Measurements from ENCODE around the gene SMOC2.

Gene SMOC2, protein sequence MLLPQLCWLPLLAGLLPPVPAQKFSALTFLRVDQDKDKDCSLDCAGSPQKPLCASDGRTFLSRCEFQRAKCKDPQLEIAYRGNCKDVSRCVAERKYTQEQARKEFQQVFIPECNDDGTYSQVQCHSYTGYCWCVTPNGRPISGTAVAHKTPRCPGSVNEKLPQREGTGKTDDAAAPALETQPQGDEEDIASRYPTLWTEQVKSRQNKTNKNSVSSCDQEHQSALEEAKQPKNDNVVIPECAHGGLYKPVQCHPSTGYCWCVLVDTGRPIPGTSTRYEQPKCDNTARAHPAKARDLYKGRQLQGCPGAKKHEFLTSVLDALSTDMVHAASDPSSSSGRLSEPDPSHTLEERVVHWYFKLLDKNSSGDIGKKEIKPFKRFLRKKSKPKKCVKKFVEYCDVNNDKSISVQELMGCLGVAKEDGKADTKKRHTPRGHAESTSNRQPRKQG

DNA sequence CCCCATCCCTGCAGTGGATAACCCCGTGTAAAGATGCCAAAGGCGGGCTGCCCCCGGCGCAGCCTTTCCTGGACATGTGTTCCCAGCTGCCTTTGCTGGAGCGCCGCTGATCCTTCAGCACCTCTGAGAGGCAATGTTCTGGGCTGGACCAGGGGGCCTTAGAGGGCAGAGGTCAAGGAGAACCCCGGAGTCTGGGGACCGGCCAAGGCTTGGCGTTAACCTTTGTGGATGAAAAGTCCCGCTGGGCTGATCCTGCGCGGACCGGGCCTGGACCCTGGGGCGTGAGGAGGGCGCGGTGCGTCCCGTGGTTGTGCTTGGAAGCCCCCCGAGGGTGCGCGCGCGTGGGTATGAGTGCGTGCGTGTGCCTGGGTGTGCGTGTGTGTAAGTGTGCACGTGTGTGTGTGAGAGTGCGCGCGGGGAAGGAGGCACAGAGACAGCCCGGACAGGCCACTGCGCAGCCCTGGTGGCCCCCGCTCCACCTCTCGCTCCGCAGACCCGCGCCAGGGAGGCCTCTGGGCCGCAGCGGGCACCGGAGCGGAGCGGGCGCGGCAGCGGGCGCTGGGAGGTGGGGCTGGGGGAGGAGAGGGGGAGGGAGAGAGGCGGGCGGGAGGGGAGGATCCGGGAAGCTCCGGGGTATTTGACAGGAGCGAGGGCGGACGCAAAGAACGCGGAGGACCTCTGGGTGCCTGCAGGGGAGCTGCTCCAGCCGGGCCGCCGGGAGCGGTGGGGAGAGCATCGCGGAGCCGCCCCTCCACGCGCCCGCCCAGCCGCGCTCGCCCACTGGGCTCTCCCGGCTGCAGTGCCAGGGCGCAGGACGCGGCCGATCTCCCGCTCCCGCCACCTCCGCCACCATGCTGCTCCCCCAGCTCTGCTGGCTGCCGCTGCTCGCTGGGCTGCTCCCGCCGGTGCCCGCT lies at the start of gene SMOC2:
Gene SMOC2 (plus strand): TSS at position 665 of the 914 bp plus-strand sequence. CDS start 187 bp downstream, at position 852.
- no peak for ATAC-seq (replicated peaks; ENCODE audit: extremely low read depth, poor library complexity, severe bottlenecking)
- Mint-ChIP-seq H3K4me3 (no peak within 1 kb of the TSS), H3K27me3 (peaks cover 66% of the 10 kb centered on the region)

DNA sequence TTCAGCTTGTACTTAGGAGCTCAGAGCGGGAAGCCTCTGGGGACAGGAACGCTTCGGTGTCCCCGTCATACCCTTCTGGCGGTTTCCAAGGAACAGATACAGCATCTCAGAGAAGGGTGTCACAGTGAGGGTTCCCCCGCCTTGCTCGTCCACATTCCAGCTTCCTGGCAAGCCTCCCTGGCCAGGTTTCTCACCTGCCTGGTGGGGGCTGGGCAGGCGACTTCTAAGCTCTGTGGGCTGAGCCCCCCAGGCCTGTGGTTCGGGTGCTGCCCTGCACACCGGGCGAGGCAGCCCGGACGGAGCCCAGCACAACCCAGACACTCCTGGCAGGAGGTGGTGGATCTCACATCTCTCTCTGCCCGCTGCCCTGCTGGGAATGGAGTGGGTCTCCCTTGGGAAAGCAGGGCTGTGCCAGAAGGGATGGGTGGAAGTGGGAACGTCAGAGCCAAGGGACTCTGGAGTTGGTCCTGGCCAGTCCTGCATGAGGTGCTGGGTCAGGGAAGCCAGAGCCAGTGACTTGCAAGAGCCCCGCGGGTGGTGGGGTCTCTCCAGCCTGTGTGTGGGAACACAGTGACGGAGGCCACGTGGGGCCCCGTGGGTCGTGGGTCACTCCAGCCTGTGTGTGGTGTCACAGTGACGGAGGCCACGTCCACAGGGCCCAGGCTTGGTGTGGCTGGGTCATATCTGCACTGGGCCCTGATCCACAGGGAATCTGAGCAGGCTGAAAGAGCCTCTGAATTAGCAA lies 47.7 kb upstream of the SMOC2 start:
- H3K4me3 Mint-ChIP-seq, result no peak overlapping the region
- DNase-seq (ENCODE audit: low spot score in 2 of 2) (no peak), ATAC-seq (replicated peaks; ENCODE audit: extremely low read depth, poor library complexity, severe bottlenecking) (no peak)
- H3K27me3 Mint-ChIP-seq, result peaks cover 27% of the 10 kb centered on the region
- H3K9me3 Mint-ChIP-seq, result no peaks in the 10 kb centered on the region
- H3K4me1 Mint-ChIP-seq, result no peaks in the 10 kb centered on the region
- H3K36me3 Mint-ChIP-seq (ENCODE audit: insufficient read depth), result no peaks in the 10 kb centered on the region
- H3K27ac Mint-ChIP-seq (ENCODE audit: low read depth), result no peak overlapping the region

More for the DNA sequence above, at the start of gene SMOC2:
- DNase-seq (ENCODE audit: low spot score in 2 of 2), result no peak
- no peaks in the 10 kb centered on the region for H3K9me3 Mint-ChIP-seq
- H3K27ac Mint-ChIP-seq (ENCODE audit: low read depth), result no peak within 1 kb of the TSS
- no peaks in the 10 kb centered on the region for H3K36me3 Mint-ChIP-seq (ENCODE audit: insufficient read depth)
- H3K4me1 Mint-ChIP-seq, result no peaks in the 10 kb centered on the region

DNA sequence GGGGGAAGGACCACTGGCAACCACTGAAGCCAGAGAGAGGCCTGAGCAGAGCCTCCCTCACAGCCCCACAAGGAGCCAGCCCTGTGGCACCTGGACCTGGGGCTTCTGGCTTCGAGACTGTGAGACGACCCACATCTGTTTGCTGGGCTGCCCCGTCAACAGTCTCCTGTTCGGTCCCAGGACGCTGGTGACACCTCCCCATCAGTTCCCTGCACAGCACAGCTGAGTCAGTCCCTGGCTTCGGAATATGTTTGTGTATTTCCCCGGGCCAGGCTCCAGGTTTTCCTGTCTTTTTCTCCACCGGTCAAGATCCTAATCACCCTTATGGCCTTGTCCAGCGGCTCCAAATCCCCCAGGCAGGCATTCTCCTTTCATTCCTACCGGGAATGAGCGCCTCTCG lies 46.4 kb upstream of the SMOC2 start:
- H3K36me3 Mint-ChIP-seq (ENCODE audit: insufficient read depth), result no peaks in the 10 kb centered on the region
- H3K27ac Mint-ChIP-seq (ENCODE audit: low read depth), result no peak overlapping the region
- DNase-seq (ENCODE audit: low spot score in 2 of 2), result no peak
- H3K9me3 Mint-ChIP-seq, result no peaks in the 10 kb centered on the region
- no peak overlapping the region for H3K4me3 Mint-ChIP-seq
- H3K4me1 Mint-ChIP-seq, result no peaks in the 10 kb centered on the region
- no peak for ATAC-seq (replicated peaks; ENCODE audit: extremely low read depth, poor library complexity, severe bottlenecking)
- peaks cover 32% of the 10 kb centered on the region for H3K27me3 Mint-ChIP-seq

DNA sequence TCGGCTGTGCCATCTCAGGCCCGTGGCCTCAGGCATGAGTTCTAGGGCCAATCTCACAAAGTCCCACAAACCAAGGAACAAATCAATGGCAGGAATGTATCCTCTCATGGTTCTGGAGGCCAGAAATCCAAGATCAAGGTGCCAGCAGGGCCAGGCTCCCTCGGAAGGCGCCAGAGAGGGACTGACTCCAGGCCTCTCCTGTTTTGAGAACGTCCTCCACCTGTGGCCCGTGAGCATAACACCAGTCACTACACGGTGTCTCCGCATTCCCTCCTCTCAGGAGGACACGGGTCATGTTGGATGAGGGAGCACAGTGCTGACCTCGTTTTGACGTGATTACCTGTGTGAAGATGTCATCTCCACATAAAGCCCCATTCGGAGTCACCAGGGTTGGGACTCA lies 45.0 kb upstream of the SMOC2 start:
- Mint-ChIP-seq H3K4me3 (no peak overlapping the region), H3K36me3 (ENCODE audit: insufficient read depth) (no peaks in the 10 kb centered on the region), H3K27ac (ENCODE audit: low read depth) (no peak overlapping the region), H3K27me3 (peaks cover 32% of the 10 kb centered on the region), H3K4me1 (no peaks in the 10 kb centered on the region), H3K9me3 (no peaks in the 10 kb centered on the region)
- DNase-seq (ENCODE audit: low spot score in 2 of 2) (no peak), ATAC-seq (replicated peaks; ENCODE audit: extremely low read depth, poor library complexity, severe bottlenecking) (no peak)

DNA sequence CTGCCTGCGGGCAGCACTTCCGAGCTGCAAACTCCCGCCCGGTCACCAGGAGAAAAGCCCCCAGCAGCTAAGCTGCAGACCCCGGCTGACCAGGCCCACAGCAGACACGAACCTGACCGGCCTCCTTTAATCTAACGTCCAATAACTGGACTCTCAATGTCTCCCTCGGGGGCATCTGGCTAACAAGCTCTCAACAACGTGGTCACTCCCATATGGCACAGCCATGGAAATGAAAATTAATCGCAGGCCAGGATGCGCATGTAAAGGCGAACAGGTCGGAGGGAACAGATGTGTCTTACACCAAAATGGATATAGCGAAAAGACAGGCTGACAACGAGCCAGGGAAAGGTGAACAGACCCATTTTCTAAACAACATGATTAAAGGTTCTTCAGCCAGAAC lies 44.4 kb upstream of the SMOC2 start:
- DNase-seq (ENCODE audit: low spot score in 2 of 2) (no peak), ATAC-seq (replicated peaks; ENCODE audit: extremely low read depth, poor library complexity, severe bottlenecking) (no peak)
- H3K4me3 Mint-ChIP-seq, result no peak overlapping the region
- peaks cover 32% of the 10 kb centered on the region for H3K27me3 Mint-ChIP-seq
- H3K27ac Mint-ChIP-seq (ENCODE audit: low read depth), result no peak overlapping the region
- H3K36me3 Mint-ChIP-seq (ENCODE audit: insufficient read depth), result no peaks in the 10 kb centered on the region
- no peaks in the 10 kb centered on the region for H3K9me3 Mint-ChIP-seq
- no peaks in the 10 kb centered on the region for H3K4me1 Mint-ChIP-seq

DNA sequence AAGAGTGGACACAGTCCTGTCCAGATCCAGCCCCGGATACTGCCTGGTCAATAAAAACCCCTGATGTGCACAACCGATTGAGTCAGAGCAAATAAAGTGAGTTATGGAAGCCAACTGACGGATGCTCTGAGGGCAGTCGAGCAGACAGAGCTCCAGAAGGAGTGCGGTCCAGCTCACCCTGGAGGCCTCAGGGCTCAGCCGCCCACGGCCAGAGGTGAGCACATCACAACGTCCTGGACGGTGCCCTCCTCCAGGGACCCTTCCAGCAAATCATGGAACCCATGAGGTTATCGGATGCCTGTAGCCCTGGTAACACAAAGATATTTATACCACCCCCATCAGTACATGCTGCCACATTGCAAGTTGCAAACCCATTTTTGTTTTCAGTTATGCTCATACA lies 44.0 kb upstream of the SMOC2 start:
- H3K4me3 Mint-ChIP-seq, result no peak overlapping the region
- no peak overlapping the region for H3K27ac Mint-ChIP-seq (ENCODE audit: low read depth)
- no peaks in the 10 kb centered on the region for H3K4me1 Mint-ChIP-seq
- DNase-seq (ENCODE audit: low spot score in 2 of 2) (no peak), ATAC-seq (replicated peaks; ENCODE audit: extremely low read depth, poor library complexity, severe bottlenecking) (no peak)
- no peaks in the 10 kb centered on the region for H3K36me3 Mint-ChIP-seq (ENCODE audit: insufficient read depth)
- peaks cover 32% of the 10 kb centered on the region for H3K27me3 Mint-ChIP-seq
- H3K9me3 Mint-ChIP-seq, result no peaks in the 10 kb centered on the region

DNA sequence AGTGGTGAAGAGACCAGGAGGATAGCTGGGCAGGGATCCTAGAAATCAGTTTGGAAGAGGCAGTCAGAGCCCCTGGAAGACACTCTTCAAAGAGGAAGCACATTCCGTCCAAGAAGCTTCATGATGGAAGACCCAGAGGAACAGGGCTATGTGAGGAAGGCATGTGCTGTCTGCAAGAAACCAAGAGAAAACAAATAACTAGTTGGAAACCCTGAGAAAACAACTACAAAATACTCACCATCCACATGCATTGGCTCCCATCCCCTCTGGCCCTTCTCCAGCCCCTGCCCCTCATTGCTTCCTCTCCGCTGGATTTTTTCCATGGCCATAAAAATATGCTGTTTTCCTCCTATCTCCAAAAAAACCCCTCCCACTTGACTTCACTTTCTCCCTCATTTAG lies 40.9 kb upstream of the SMOC2 start:
- Mint-ChIP-seq H3K4me3 (no peak overlapping the region), H3K36me3 (ENCODE audit: insufficient read depth) (no peaks in the 10 kb centered on the region), H3K27ac (ENCODE audit: low read depth) (no peak overlapping the region), H3K9me3 (no peaks in the 10 kb centered on the region), H3K27me3 (peaks cover 13% of the 10 kb centered on the region), H3K4me1 (no peaks in the 10 kb centered on the region)
- ATAC-seq (replicated peaks; ENCODE audit: extremely low read depth, poor library complexity, severe bottlenecking) (no peak), DNase-seq (ENCODE audit: low spot score in 2 of 2) (no peak)

DNA sequence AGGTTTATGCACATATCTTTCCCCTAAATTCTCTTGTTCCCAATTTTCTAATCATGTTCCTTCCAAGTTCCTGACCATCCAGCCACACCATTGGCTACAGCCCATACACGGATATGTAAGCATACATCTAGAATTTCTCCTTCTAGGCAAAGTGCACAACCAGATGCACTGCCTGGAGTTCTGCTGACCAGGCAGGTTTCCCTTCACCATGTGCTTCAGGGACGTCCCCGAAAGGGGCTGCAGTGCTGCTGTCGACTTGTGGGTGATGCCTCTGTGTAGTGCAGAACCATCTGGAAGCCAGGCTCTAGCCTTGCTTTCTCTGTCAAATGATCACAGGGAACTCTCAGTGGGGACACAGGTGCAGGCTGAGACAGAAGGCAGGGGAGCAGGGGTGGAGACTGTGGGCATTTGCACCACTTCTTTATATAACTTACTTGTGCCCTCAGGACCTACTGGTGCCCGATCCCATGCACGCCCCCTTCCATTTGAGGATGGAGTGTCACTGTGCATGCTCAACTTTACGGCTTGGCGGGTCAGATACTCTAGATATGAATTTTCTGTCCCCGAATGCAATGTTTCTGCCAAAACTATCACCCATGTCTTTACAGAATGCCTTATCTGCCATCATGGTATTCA lies 37.5 kb upstream of the SMOC2 start:
- no peak for DNase-seq (ENCODE audit: low spot score in 2 of 2)

DNA sequence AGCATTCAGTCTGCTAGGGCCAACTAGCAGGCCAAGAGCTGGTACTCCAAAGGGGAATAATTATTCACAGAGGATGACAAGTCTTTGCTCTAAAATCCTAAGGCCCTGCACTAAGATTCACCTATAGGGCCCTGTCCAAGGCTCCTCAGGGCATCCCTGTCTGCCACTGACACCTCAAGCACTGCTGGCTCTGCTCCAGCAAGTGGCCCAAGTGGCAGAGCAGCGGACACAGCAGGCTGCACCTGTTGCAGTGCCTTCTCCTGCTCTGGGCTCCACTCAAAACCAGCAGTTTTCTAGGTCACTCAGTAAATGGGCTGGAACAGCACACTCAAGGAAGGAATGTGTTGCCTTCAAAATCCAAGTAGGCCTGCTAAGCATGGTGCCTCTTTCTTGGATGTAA lies 36.4 kb upstream of the SMOC2 start:
- ATAC-seq (replicated peaks; ENCODE audit: extremely low read depth, poor library complexity, severe bottlenecking) (no peak), DNase-seq (ENCODE audit: low spot score in 2 of 2) (no peak)
- no peak overlapping the region for H3K4me3 Mint-ChIP-seq
- peaks cover 10% of the 10 kb centered on the region for H3K27me3 Mint-ChIP-seq
- H3K9me3 Mint-ChIP-seq, result no peaks in the 10 kb centered on the region
- no peaks in the 10 kb centered on the region for H3K4me1 Mint-ChIP-seq
- H3K36me3 Mint-ChIP-seq (ENCODE audit: insufficient read depth), result no peaks in the 10 kb centered on the region
- no peak overlapping the region for H3K27ac Mint-ChIP-seq (ENCODE audit: low read depth)

More for the DNA sequence above, 37.5 kb upstream of the SMOC2 start:
- Mint-ChIP-seq H3K4me3 (no peak overlapping the region), H3K27me3 (peaks cover 12% of the 10 kb centered on the region), H3K4me1 (no peaks in the 10 kb centered on the region), H3K36me3 (ENCODE audit: insufficient read depth) (no peaks in the 10 kb centered on the region), H3K9me3 (no peaks in the 10 kb centered on the region), H3K27ac (ENCODE audit: low read depth) (no peak overlapping the region)
- no peak for ATAC-seq (replicated peaks; ENCODE audit: extremely low read depth, poor library complexity, severe bottlenecking)

DNA sequence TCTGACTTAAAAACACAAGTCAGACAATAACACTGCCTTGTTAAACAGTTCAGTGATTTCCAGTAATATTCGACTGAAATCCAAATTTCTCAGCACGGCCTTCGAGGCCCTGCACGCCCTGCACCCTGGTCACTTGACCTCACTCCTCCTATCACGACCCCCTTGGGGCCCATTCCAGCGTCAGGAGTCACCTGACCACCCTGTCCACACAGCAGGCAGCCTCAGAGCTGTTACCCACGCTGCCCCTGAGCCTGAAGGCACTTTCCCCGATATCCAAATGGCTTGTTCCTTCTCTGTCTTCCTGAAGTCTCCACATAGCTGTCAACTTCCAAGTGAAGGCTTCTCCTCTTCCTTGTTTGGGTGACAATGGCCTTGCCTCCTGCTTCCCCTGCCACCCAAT lies 33.1 kb upstream of the SMOC2 start:
- H3K27me3 Mint-ChIP-seq, result peaks cover 10% of the 10 kb centered on the region
- no peak overlapping the region for H3K4me3 Mint-ChIP-seq
- H3K36me3 Mint-ChIP-seq (ENCODE audit: insufficient read depth), result peaks cover 1% of the 10 kb centered on the region
- DNase-seq (ENCODE audit: low spot score in 2 of 2) (no peak), ATAC-seq (replicated peaks; ENCODE audit: extremely low read depth, poor library complexity, severe bottlenecking) (no peak)
- no peaks in the 10 kb centered on the region for H3K4me1 Mint-ChIP-seq
- no peaks in the 10 kb centered on the region for H3K9me3 Mint-ChIP-seq
- no peak overlapping the region for H3K27ac Mint-ChIP-seq (ENCODE audit: low read depth)

DNA sequence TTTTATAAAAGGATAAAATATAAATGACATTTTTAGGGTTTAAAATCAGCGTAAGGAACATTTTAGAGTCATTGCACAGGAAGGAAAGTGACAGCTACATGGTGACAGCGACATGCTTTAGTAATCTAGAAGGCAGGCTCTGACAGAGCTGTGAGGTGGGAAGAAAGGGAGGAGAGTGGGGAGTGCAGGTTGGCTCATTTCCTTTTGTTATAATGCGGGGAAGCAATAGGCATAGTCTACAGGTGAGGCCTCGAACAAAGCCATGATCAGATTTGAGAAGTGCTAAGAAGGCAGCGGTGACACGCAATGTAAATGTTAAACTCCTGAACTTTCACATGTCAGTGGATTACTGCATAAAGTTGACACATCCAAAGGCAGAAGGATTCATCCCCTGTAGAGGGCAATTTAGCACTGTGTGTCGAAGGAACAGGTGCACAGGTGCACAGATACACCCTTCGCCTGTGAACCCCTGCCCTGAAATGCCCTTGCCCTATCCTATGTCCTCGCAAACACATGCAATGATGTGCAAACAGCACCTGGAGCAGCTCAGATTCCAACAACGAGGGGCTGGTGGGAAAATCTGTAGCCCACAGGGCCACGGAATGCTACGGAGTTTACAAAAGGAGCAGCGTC lies 32.4 kb upstream of the SMOC2 start:
- Mint-ChIP-seq H3K27ac (ENCODE audit: low read depth) (no peak overlapping the region), H3K4me1 (no peaks in the 10 kb centered on the region), H3K27me3 (peaks cover 10% of the 10 kb centered on the region), H3K9me3 (no peaks in the 10 kb centered on the region), H3K4me3 (no peak overlapping the region), H3K36me3 (ENCODE audit: insufficient read depth) (peaks cover 2% of the 10 kb centered on the region)
- DNase-seq (ENCODE audit: low spot score in 2 of 2) (no peak), ATAC-seq (replicated peaks; ENCODE audit: extremely low read depth, poor library complexity, severe bottlenecking) (no peak)

DNA sequence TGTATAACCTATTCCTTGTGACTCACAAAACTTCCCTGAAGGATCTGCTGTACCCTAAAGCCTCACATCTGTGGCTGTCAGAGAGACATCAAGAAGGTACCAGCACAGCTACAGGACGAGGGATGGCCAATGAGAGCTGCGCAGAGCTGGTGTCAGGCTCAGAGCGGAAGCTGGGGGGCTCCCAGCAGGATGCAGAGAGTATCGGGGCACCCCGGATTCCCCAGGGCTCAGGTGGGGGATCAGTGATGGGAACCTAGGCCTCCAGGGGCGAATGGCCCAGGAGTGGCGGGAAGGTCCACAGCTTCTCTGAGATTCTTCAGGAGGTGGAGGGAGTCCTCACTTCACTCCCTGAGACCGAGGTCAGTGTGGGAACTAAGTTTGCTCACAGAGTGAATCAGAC lies 30.9 kb upstream of the SMOC2 start:
- H3K27me3 Mint-ChIP-seq, result peaks cover 10% of the 10 kb centered on the region
- no peak overlapping the region for H3K4me3 Mint-ChIP-seq
- H3K36me3 Mint-ChIP-seq (ENCODE audit: insufficient read depth), result peaks cover 2% of the 10 kb centered on the region
- H3K4me1 Mint-ChIP-seq, result no peaks in the 10 kb centered on the region
- DNase-seq (ENCODE audit: low spot score in 2 of 2) (no peak), ATAC-seq (replicated peaks; ENCODE audit: extremely low read depth, poor library complexity, severe bottlenecking) (no peak)
- H3K9me3 Mint-ChIP-seq, result no peaks in the 10 kb centered on the region
- H3K27ac Mint-ChIP-seq (ENCODE audit: low read depth), result no peak overlapping the region

All from central memory CD8-positive, alpha-beta T cell (primary cell).